Ascending aorta (tissue), 2 donors: ENCODE results near the gene AACS. TPM values are rescaled to one million over a fixed set of nuclear protein-coding genes. Genes with fewer than 3 reads are reported as not detected.

Experiments
- DNase-seq, 2 donors: peaks; one replicate each; pipeline ENCODE4 v3.0.0-alpha.2; 2019; ENCODE audit warnings: low spot score in 2 of 2
- H3K27ac ChIP-seq, 2 donors: fragments of 200-600 bp; sonication (generic); one replicate each; pipeline ENCODE4 v1.5.1; 2016 to 2017; ENCODE audit warnings: mild to moderate bottlenecking in 1 of 2
- H3K27me3 ChIP-seq: fragments of 200-600 bp; sonication (generic); one replicate; pipeline ENCODE4 v1.5.1; 2017
- H3K36me3 ChIP-seq, 2 donors: fragments of 200-600 bp; sonication (generic); one replicate each; pipeline ENCODE4 v1.5.1; 2016
- H3K4me1 ChIP-seq, 2 donors: fragments of 200-600 bp; sonication (generic); one replicate each; pipeline ENCODE4 v1.5.1; 2016 to 2017; ENCODE audit warnings: mild to moderate bottlenecking in 1 of 2
- H3K4me3 ChIP-seq, 2 donors: fragments of 200-600 bp; sonication (generic); one replicate each; pipeline ENCODE4 v1.5.1; 2016 to 2017; ENCODE audit warnings: mild to moderate bottlenecking in 1 of 2
- H3K9me3 ChIP-seq, 2 donors: fragments of 200-600 bp; sonication (generic); one replicate each; pipeline ENCODE4 v1.5.1; 2016
- intact Hi-C: fragments of 100-400 bp; cut with DNase I; formaldehyde crosslinking; loops from one replicate; pipeline ENCODE4 v1.15.1; 2023
- total RNA-seq: library from RNA; depleted of rRNA; stranded (reverse); fragments of >200 nt; gene quantifications from one replicate; pipeline ENCODE4 v1.1.0, GENCODE V29; 2016
- TF ChIP-seq, protein P1 (sequence below), 3 experiments: fragments of 200-600 bp in 2 of 3; fragments of 450-650 bp in 1 of 3; sonication (generic) in 2 of 3; IDR thresholded peaks; one replicate each; pipeline ENCODE4 v1.5.1; 2016 to 2019; ENCODE audit warnings: antibody characterized with exemption in 3 of 3, mild to moderate bottlenecking in 1 of 3, moderate library complexity in 1 of 3

AACS gene
- total RNA-seq, 1 donor from 2014 or later: 7.0 TPM

DNA sequence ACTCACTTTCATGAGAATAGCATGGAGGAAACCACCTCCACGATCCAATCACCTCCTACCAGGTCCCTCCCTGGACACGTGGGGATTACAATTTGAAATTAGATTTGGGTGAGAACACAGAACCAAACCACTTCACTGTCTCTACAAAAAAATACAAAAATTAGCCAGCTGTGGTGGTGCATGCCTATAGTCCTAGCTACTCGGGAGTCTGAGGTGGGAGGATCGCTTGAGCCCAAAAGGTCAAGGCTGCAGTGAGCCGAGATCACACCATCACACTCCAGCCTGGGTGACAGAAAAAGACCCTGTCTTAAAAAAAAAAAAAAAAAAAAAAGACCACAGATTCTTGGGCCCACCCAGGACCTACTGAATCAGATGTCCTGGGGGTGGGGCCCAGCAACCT lies 43.5 kb upstream of the AACS start:
- Histone ChIP-seq H3K4me1 (no peaks in the 10 kb centered on the region), H3K27ac (no peak overlapping the region), H3K27me3 (no peaks in the 10 kb centered on the region), H3K4me3 (no peak overlapping the region), H3K36me3 (no peaks in the 10 kb centered on the region), H3K9me3 (no peaks in the 10 kb centered on the region)
- intact Hi-C loops: no loop called here
- no peak for DNase-seq
- TF ChIP-seq, protein P1, sequence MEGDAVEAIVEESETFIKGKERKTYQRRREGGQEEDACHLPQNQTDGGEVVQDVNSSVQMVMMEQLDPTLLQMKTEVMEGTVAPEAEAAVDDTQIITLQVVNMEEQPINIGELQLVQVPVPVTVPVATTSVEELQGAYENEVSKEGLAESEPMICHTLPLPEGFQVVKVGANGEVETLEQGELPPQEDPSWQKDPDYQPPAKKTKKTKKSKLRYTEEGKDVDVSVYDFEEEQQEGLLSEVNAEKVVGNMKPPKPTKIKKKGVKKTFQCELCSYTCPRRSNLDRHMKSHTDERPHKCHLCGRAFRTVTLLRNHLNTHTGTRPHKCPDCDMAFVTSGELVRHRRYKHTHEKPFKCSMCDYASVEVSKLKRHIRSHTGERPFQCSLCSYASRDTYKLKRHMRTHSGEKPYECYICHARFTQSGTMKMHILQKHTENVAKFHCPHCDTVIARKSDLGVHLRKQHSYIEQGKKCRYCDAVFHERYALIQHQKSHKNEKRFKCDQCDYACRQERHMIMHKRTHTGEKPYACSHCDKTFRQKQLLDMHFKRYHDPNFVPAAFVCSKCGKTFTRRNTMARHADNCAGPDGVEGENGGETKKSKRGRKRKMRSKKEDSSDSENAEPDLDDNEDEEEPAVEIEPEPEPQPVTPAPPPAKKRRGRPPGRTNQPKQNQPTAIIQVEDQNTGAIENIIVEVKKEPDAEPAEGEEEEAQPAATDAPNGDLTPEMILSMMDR (IDR thresholded peaks at IDR 0.05): no peak

DNA sequence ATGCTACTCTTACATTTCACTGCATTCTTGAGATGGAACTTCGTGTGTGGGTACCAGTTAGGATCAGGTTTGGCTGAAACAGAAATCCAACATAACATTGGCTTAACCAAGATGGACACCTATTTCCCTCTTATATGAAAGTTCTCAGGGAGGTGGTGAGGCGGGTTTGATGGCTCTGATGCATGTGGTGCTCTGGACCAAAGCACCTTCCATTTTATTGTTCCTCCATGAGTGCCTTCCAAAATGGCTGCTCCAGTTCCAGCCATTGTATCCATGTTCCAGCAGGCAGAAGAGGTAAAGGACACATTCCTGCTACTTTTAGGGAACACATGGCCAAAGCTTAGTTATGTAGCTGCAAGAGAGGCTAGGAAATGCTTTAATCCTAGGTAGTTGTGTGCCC lies 42.2 kb upstream of the AACS start:
- Histone ChIP-seq H3K9me3 (no peaks in the 10 kb centered on the region), H3K27me3 (no peaks in the 10 kb centered on the region), H3K4me1 (no peaks in the 10 kb centered on the region), H3K27ac (no peak overlapping the region), H3K36me3 (no peaks in the 10 kb centered on the region), H3K4me3 (no peak overlapping the region)
- TF ChIP-seq, protein P1 (IDR thresholded peaks at IDR 0.05): no peak
- no peak for DNase-seq
- intact Hi-C loops: no loop called here

DNA sequence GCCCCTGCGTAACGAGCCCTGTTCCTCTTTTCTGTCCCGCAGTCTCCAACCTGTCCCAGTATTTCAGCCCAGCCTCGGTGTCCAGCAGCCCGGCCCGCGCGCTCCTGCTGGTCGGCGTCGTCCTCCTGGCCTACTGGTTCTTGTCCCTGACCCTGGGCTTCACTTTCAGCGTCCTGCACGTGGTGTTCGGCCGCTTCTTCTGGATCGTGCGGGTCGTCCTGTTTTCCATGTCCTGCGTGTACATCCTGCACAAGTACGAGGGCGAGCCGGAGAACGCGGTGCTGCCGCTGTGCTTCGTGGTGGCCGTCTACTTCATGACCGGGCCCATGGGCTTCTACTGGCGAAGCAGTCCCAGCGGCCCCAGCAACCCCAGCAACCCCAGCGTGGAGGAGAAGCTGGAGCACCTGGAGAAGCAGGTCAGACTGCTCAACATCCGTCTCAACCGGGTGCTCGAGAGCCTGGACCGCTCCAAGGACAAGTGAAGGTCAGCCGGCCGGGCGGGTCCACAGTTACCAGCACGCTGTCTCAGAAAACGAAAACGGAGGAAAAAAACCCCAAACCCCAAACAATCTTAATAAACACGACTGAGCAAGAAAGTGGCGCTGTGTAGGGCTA lies 40.2 kb upstream of the AACS start:
- Histone ChIP-seq H3K27ac (no peak overlapping the region), H3K9me3 (no peaks in the 10 kb centered on the region), H3K36me3 (no peaks in the 10 kb centered on the region), H3K4me3 (no peak overlapping the region), H3K27me3 (no peaks in the 10 kb centered on the region), H3K4me1 (no peaks in the 10 kb centered on the region)
- intact Hi-C loops: no loop called here
- TF ChIP-seq, protein P1 (IDR thresholded peaks at IDR 0.05): no peak
- no peak for DNase-seq

DNA sequence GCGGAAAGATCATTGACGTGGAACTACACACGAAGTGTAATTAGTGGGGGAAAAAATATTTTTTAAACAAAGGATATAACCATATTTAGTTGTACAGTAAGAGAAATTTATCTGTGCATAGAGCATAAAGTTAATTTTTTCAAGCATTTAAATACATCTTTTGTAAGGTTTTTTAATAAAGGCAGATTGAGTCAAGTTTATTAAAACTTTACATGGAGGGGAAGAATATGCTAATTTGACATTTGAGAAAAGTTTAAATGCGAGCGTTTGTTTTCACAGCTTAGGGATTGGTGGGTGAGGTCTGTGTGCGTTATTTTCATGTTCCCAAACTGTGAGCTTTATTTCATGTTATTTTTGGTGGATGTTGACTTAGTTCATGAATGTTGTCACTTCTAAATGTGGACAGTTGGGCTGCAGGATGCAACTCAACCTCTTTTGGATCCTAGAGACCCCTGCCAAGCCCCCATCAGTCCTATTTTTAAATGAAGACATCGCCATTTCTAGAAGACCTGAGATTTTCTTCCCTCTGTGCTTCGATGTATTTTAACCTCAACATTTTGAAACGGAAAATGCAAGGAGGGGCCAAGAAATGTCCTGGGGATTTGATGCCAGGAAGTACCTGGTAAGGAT lies 39.5 kb upstream of the AACS start:
- Histone ChIP-seq H3K27me3 (no peaks in the 10 kb centered on the region), H3K9me3 (no peaks in the 10 kb centered on the region), H3K4me1 (no peaks in the 10 kb centered on the region), H3K27ac (no peak overlapping the region), H3K36me3 (no peaks in the 10 kb centered on the region), H3K4me3 (no peak overlapping the region)
- intact Hi-C loops: no loop called here
- TF ChIP-seq, protein P1 (IDR thresholded peaks at IDR 0.05): no peak
- no peak for DNase-seq

DNA sequence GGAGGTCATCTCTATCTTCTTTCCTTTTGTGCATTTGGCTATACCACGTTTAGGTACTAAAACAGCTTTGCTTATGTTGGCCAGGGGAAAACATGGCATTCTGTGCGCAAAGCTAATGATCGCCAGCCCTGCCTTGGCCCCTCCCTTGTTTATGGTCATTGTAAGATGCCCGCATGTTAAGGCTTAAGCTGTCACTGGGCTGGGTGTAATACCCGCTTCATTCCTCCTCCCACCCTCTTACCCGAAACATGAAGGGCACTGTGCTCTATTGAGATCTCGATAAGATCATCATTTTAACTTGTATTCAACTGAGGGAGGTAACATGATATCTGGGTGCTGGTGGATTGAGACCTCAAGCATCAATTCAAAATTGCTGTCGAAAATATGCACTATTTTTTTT lies 37.1 kb upstream of the AACS start:
- DNase-seq: no peak
- Histone ChIP-seq H3K27me3 (no peaks in the 10 kb centered on the region), H3K4me3 (no peak overlapping the region), H3K36me3 (no peaks in the 10 kb centered on the region), H3K9me3 (no peaks in the 10 kb centered on the region), H3K4me1 (no peaks in the 10 kb centered on the region), H3K27ac (no peak overlapping the region)
- TF ChIP-seq, protein P1 (IDR thresholded peaks at IDR 0.05): no peak
- intact Hi-C loops: no loop called here
